ENCODE results near the gene PLLP.

DNA sequence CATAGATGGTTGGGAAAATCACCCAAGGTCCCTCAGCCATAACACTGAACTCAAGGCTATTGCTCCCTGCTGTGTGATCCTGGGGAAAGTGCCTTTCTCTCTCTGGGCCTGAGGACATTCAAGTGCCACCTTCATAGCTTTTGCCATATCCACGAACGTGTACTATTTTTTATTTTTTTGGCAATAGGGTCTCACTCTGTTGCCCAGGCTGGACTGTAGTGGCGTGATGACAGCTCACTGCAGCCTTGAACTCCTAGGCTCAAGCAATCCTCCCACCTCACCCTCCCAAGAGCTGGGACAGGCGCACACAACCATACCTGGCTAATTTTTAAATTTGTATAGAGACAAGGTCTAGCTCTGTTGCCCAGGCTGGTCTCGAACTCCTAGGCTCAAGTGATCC, 10.6 kb downstream of the PLLP start:
- no peak for TF ChIP-seq POLR2A (IDR thresholded peaks at IDR 0.05)
- TF ChIP-seq, protein P1, sequence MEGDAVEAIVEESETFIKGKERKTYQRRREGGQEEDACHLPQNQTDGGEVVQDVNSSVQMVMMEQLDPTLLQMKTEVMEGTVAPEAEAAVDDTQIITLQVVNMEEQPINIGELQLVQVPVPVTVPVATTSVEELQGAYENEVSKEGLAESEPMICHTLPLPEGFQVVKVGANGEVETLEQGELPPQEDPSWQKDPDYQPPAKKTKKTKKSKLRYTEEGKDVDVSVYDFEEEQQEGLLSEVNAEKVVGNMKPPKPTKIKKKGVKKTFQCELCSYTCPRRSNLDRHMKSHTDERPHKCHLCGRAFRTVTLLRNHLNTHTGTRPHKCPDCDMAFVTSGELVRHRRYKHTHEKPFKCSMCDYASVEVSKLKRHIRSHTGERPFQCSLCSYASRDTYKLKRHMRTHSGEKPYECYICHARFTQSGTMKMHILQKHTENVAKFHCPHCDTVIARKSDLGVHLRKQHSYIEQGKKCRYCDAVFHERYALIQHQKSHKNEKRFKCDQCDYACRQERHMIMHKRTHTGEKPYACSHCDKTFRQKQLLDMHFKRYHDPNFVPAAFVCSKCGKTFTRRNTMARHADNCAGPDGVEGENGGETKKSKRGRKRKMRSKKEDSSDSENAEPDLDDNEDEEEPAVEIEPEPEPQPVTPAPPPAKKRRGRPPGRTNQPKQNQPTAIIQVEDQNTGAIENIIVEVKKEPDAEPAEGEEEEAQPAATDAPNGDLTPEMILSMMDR (IDR thresholded peaks at IDR 0.05), result no peak
